Activated naive CD8-positive, alpha-beta T cell treated with anti-CD3 and anti-CD28 coated beads, Interleukin-2, amount 50 U/mL, for 24 hours (primary cell): ENCODE results near the gene FOXR1.
"Not testable (repeated sequence)": the region's sequence is repeated elsewhere in the genome, so short reads cannot be mapped to it uniquely, and the experiment has no call there.

Experiments
- ATAC-seq: fragments of 150-1000 bp; cut with Tn5 transposase; one replicate; pipeline ENCODE4 v1.10.0; 2021
- DNase-seq: peaks from one replicate; pipeline ENCODE4 v3.0.0; 2021
- H3K27ac Mint-ChIP-seq: one replicate; pipeline ENCODE4 v1.8.0; 2021; ENCODE audit warnings: mild to moderate bottlenecking, mixed read lengths
- H3K27me3 Mint-ChIP-seq: one replicate; pipeline ENCODE4 v1.8.0; 2021; ENCODE audit warnings: mixed read lengths
- H3K36me3 Mint-ChIP-seq: one replicate; pipeline ENCODE4 v1.8.0; 2021; ENCODE audit warnings: low read depth, mixed read lengths
- H3K4me1 Mint-ChIP-seq: one replicate; pipeline ENCODE4 v1.8.0; 2021; ENCODE audit warnings: mixed read lengths
- H3K4me3 Mint-ChIP-seq: one replicate; pipeline ENCODE4 v1.8.0; 2021; ENCODE audit warnings: mild to moderate bottlenecking, moderate library complexity, mixed read lengths
- H3K9me3 Mint-ChIP-seq: one replicate; pipeline ENCODE4 v1.8.0; 2021; ENCODE audit warnings: mixed read lengths

FOXR1 gene

DNA sequence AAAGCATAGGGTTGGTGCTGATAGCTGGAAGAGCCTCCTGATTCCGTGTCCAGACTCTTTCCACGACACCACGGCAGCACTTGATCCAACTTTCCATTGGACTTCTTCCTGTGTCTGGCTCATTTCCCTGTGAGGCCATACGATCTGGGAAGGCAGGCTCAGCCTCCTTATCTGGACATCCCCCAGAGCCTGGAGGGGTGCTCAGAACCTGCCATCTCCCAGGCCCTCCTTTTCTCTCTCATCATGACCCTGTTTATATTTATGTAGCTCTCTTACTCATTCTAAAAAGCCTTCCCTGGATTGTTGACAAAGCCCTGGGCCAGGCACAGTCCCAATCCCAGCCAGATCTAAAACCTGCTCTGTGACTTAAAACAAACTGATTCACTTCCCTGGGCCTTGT is 38.1 kb upstream of the FOXR1 start:
- ATAC-seq, result no peak
- Mint-ChIP-seq H3K27me3 (no peaks in the 10 kb centered on the region), H3K27ac (no peak overlapping the region), H3K4me3 (no peak overlapping the region), H3K4me1 (peaks cover 26% of the 10 kb centered on the region), H3K36me3 (no peaks in the 10 kb centered on the region), H3K9me3 (no peaks in the 10 kb centered on the region)
- DNase-seq, result no peak

DNA sequence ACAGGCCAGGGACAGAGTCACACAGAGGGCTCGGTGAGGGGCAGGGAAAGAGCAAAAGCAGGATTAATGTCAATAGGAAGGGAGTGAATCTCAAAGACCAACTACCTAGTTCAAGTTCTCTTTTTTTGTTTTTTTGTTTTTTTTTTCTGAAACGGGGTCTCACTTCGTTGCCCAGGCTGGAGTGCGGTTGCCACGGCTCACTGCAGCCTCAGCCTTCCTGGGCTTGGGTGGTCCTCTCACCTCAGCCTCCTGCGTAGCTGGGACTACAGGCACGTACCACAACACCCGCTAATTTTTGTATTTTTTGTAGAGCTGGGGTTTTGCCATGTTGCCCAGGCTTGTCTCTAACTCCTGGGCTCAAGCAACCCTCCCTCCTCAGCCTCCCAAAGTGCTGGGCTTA is 36.2 kb upstream of the FOXR1 start:
- H3K4me1 Mint-ChIP-seq, result peaks cover 33% of the 10 kb centered on the region
- ATAC-seq (no peak), DNase-seq (no peak)
- no peaks in the 10 kb centered on the region for H3K9me3 Mint-ChIP-seq
- no peaks in the 10 kb centered on the region for H3K36me3 Mint-ChIP-seq
- no peak overlapping the region for H3K4me3 Mint-ChIP-seq
- no peak overlapping the region for H3K27ac Mint-ChIP-seq
- no peaks in the 10 kb centered on the region for H3K27me3 Mint-ChIP-seq

DNA sequence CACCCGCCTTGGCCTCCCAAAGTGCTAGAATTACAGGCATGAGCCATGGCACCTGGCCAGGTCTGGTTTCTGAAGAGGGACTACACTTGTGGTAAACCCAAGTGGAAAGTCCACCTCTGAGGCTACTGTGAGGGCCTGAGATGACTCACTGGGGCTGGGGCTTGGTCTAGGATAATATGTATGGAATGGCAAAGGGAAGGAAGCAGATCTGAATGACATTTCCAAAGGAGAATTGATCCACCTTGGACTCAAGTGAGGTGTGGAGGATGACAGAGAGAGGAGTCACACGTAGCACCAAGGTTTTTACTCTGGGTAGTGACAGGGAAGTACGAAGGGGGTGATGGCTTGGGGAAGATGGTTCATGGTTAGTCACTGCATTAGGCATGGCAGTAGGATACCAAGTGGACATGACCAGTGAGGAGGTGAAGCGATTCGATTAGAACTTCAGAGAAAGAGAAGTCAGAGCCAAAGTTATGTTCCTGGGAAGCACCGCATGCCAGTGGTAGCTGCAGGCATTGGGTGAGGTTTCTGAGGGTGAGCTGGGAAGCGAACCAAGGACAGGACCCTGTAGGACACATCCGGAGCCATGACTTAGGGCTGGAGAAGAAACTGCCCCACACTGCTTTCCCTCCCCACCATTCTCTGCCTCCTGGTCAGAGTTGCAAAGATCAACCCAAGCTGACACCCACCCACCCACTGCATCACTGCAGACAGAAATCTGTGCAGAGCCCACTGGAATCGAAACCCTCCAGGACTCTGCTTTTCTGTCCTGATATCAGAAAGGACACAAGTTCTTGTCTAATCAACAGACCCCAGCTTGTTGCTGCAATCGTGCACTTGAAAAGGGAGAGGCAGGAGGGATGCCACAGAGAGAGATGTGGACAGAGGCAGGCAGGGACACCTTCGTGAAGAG is 32.8 kb upstream of the FOXR1 start:
- H3K4me3 Mint-ChIP-seq, result no peak overlapping the region
- no peaks in the 10 kb centered on the region for H3K27me3 Mint-ChIP-seq
- peaks cover 30% of the 10 kb centered on the region for H3K4me1 Mint-ChIP-seq
- H3K36me3 Mint-ChIP-seq, result no peaks in the 10 kb centered on the region
- H3K9me3 Mint-ChIP-seq, result no peaks in the 10 kb centered on the region
- ATAC-seq, result no peak
- no peak overlapping the region for H3K27ac Mint-ChIP-seq
- no peak for DNase-seq

DNA sequence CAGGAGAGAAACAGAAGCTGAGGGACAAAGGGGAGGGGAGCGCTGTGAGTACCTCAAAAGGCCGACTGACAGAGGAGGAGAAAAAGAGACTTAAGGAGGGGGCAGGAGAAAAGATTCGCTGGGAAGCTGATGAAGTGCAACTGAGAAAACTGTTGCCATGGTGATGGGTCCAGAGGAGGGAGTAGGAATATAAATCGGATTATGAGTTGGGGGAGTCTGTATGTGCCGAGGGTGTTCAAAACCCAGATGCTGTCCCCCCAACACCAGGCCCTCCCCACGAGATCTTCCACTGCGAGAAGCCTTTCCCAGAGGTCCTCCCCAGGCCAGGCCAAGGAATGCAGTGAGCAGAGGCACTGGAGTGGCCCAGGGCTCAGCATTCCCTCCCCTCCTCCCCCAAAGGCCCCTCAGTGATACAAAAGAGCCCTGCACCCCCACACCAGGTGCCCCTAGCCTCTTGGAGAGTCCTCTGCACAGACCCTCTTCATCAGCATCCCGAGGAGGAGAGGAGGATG is 32.1 kb upstream of the FOXR1 start:
- Mint-ChIP-seq H3K9me3 (no peaks in the 10 kb centered on the region), H3K27ac (peak overlapping the region; percentile 71), H3K4me1 (peaks cover 30% of the 10 kb centered on the region), H3K36me3 (no peaks in the 10 kb centered on the region), H3K4me3 (no peak overlapping the region), H3K27me3 (no peaks in the 10 kb centered on the region)
- no peak for ATAC-seq
- DNase-seq, result no peak

DNA sequence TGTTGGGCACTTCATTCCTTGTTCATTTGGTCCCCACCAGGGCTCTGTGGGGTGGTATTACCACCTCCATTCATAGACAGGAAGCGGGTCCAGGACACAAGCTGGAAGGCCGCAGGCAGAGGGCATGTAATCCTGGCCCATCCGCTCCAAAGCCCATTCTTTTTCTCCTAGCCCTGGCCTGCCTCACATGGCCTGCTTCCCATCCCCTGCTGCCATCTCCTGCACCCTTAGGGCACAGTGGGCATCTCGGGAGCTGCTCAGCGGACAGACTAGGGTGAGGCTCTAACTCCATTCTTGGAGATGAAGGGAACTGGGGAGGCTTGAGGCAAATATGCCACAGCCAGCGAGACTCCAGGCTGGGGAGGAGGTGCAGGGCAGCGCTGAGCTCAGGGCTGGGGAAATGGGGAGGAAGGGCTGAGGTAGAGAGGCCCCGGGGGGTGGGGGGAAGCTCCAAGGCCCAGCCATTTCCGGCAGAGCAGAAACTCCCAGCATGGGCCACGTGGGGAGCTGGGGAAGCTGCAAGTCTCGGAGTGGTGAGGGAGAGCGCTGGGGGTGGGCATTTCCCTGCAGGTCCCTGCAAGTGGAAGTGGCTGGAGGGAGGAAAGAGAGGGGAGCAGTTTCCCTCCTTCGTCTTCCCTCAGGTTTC is 31.5 kb upstream of the FOXR1 start:
- DNase-seq (peak; percentile 73), ATAC-seq (peak; percentile 84)
- Mint-ChIP-seq H3K27me3 (no peaks in the 10 kb centered on the region), H3K4me3 (peak overlapping the region; percentile 49), H3K27ac (peak overlapping the region; percentile 71), H3K4me1 (peaks cover 31% of the 10 kb centered on the region), H3K36me3 (no peaks in the 10 kb centered on the region), H3K9me3 (no peaks in the 10 kb centered on the region)

DNA sequence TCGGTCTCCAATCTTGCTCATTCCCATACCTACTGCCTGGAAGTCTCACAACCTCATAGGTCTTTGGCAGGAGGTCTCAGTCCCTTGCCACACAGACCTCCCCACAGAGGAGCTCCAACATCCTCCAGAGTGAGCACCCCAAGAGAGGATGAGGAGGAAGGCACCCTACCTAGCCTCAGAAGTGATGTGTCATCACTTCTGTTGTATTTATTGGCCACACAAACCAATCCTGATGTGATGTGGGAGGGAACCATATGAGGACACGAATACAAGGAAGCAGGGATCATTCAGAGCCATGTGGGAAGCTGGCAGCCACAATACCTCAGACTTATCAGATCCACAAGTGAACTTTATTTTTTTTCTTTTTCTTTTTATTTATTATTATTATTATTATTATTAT is 24.5 kb upstream of the FOXR1 start:
- ATAC-seq (no peak), DNase-seq (no peak)
- peaks cover 6% of the 10 kb centered on the region for H3K4me1 Mint-ChIP-seq
- no peaks in the 10 kb centered on the region for H3K27me3 Mint-ChIP-seq
- no peaks in the 10 kb centered on the region for H3K36me3 Mint-ChIP-seq
- H3K27ac Mint-ChIP-seq, result no peak overlapping the region
- no peak overlapping the region for H3K4me3 Mint-ChIP-seq
- no peaks in the 10 kb centered on the region for H3K9me3 Mint-ChIP-seq

DNA sequence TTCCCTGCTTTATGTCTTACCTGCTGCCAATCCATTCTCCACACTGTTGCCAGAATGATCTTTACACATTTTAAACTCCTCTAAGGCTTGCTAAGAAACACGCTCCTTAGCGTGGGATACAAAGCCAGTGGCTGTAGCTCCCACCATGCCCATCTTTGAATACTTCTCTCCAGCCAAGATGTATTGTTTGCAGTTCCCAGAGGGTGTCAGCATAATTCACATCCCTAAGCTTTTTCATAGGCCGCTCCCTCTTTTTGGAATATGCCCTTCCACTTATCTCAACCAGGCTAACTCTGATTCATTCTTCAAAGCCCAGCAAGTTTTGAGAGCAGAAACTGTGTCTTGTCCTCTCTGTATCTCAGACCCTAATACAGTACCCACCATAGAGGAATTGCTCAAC is 23.6 kb upstream of the FOXR1 start:
- Mint-ChIP-seq H3K27ac (no peak overlapping the region), H3K27me3 (peaks cover 3% of the 10 kb centered on the region), H3K9me3 (no peaks in the 10 kb centered on the region), H3K36me3 (no peaks in the 10 kb centered on the region), H3K4me1 (peaks cover 6% of the 10 kb centered on the region), H3K4me3 (no peak overlapping the region)
- no peak for DNase-seq
- no peak for ATAC-seq

DNA sequence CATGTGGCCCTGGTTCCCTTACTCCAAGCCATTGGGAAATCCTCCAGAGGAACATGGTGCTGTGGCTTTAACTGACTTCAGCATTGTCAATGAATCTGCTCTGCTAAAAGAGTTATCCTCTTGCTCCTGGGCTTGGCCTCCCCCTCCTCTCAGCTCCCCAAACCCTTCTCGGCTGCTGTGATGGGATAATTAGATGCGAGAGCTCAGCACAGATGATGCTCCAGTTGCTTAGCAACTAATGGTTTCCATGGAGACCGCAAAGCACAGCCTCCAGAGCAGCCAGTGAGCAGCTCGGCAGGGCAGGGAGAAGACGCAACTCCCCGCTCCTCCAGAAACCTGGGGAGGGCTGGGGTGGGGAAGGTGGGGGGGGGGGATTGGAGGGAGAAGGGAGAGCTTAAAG is 18.3 kb upstream of the FOXR1 start:
- H3K27me3 Mint-ChIP-seq, result peaks cover 6% of the 10 kb centered on the region
- DNase-seq (no peak), ATAC-seq (no peak)
- no peaks in the 10 kb centered on the region for H3K9me3 Mint-ChIP-seq
- peaks cover 8% of the 10 kb centered on the region for H3K4me1 Mint-ChIP-seq
- no peak overlapping the region for H3K4me3 Mint-ChIP-seq
- H3K36me3 Mint-ChIP-seq, result no peaks in the 10 kb centered on the region
- no peak overlapping the region for H3K27ac Mint-ChIP-seq

DNA sequence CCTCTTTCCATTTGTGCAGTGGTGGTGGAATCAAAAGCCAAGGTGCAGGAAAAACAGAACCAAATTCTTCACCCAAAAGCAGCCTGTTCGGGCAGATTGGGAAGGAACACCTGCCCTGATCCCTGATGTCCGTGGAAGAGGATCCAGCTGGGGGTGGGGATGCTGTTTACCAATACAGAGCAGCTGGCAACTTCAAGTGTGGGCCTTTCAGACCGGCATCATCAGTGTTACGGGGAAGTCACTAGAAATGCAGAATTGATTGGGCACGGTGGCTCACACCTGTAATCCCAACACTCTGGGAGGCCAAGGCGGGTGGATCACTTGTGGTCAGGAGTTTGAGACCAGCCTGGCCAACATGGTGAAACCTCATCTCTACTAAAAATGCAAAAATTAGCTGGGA is 17.6 kb upstream of the FOXR1 start:
- not testable (repeated sequence) for H3K4me3 Mint-ChIP-seq, H3K9me3 Mint-ChIP-seq, ATAC-seq, H3K4me1 Mint-ChIP-seq, DNase-seq, H3K36me3 Mint-ChIP-seq, H3K27me3 Mint-ChIP-seq, H3K27ac Mint-ChIP-seq

DNA sequence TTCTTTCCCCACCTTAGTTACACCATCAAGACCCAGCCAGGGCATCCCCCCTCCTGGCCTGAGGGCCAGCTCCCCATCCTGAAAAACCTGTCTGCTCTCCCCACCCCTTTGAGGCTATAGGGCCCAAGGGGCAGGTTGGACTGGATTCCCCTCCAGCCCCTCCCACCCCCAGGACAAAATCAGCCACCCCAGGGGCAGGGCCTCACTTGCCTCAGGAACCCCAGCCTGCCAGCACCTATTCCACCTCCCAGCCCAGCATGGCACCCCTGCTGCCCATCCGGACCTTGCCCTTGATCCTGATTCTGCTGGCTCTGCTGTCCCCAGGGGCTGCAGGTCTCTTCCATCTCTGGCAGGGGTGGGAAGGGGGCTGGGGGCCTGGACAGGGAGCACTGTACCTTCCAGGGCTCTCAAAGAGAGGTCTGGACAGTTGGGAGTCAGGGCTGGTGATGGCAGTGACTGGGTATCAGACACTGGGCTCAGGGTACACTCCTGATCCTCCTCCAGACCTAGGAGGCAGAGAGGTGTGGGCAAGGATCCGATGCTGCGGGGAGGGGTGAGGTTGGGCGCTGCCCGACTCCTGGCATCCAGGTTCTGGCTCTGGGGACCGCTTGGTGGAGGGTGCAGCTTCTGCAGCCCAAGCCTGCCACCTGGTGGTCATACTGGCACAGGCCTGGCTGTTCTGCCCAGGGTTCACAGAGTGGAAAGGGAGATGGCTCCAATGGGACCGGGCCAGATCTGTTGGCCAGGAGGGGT is 15.3 kb upstream of the FOXR1 start, which contains the start of gene UPK2:
UPK2 (plus strand) TSS at position 205 of the 753 bp plus-strand sequence; CDS start at position 258, 53 bp downstream.
- no peak within 1 kb of the TSS for H3K4me3 Mint-ChIP-seq

DNA sequence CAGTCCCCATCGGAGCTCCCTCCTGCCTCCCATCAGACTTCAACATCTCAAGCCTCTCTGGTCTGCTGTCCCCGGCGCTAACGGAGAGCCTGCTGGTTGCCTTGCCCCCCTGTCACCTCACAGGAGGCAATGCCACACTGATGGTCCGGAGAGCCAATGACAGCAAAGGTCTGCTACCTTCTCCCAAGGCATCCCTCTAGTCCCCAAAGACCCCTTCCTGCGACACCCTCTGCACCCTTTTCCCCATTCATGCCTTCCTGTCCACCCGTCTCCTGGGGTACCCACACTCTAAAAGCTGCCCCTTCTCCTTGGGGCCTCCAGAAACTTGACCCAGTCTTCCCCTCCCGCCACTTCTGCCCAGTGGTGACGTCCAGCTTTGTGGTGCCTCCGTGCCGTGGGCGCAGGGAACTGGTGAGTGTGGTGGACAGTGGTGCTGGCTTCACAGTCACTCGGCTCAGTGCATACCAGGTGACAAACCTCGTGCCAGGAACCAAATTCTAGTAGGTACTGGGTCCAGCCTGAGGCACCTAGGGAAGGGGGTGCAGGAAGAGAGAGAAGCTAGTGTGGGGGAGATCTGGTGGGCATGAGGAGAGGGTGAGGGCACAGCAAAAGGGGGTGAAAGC is 14.6 kb upstream of the FOXR1 start:
- H3K27ac Mint-ChIP-seq, result no peak overlapping the region
- H3K4me1 Mint-ChIP-seq, result peaks cover 8% of the 10 kb centered on the region
- ATAC-seq (no peak), DNase-seq (no peak)
- no peak overlapping the region for H3K4me3 Mint-ChIP-seq
- peaks cover 6% of the 10 kb centered on the region for H3K27me3 Mint-ChIP-seq
- H3K9me3 Mint-ChIP-seq, result no peaks in the 10 kb centered on the region
- H3K36me3 Mint-ChIP-seq, result no peaks in the 10 kb centered on the region

More for the DNA sequence above, 15.3 kb upstream of the FOXR1 start, which contains the start of gene UPK2:
- Mint-ChIP-seq H3K36me3 (no peaks in the 10 kb centered on the region), H3K4me1 (peaks cover 8% of the 10 kb centered on the region), H3K9me3 (no peaks in the 10 kb centered on the region), H3K27ac (no peak within 1 kb of the TSS), H3K27me3 (peaks cover 6% of the 10 kb centered on the region)
- ATAC-seq, result peak; percentile 98
- DNase-seq, result peak; percentile 93

DNA sequence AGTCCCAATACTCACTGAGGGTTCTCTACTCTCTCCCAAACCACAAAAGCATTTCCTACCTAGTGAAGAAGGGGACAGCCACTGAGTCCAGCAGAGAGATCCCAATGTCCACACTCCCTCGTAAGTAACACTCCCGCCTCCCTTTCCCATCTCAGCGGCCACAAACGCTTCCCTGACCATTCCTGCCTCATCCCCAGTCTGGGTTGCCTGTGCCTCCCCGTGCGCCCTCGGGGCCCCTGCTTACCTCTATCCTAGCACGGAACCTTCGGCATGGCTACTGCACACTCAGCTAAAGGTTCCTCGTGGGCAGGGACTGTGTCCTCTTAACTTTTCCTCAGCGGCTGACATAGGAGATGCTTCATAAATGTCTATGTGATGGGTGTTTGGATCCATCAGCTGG is 14.0 kb upstream of the FOXR1 start:
- H3K27ac Mint-ChIP-seq, result no peak overlapping the region
- peaks cover 8% of the 10 kb centered on the region for H3K4me1 Mint-ChIP-seq

DNA sequence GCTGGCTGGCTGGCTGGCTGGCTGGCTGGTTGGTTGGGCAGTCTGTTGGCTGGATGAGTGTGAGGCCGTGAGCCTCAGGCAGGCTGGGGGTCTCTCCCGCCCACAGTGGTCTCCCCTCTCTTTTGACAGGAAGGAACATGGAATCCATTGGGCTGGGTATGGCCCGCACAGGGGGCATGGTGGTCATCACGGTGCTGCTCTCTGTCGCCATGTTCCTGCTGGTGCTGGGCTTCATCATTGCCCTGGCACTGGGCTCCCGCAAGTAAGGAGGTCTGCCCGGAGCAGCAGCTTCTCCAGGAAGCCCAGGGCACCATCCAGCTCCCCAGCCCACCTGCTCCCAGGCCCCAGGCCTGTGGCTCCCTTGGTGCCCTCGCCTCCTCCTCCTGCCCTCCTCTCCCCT is 13.6 kb upstream of the FOXR1 start:
- H3K9me3 Mint-ChIP-seq, result no peaks in the 10 kb centered on the region
- no peaks in the 10 kb centered on the region for H3K36me3 Mint-ChIP-seq
- DNase-seq (no peak), ATAC-seq (no peak)
- H3K27ac Mint-ChIP-seq, result no peak overlapping the region
- peaks cover 4% of the 10 kb centered on the region for H3K27me3 Mint-ChIP-seq
- H3K4me1 Mint-ChIP-seq, result peaks cover 8% of the 10 kb centered on the region
- no peak overlapping the region for H3K4me3 Mint-ChIP-seq

More for the DNA sequence above, 14.0 kb upstream of the FOXR1 start:
- Mint-ChIP-seq H3K9me3 (no peaks in the 10 kb centered on the region), H3K36me3 (no peaks in the 10 kb centered on the region), H3K27me3 (peaks cover 6% of the 10 kb centered on the region), H3K4me3 (no peak overlapping the region)
- no peak for ATAC-seq
- no peak for DNase-seq

DNA sequence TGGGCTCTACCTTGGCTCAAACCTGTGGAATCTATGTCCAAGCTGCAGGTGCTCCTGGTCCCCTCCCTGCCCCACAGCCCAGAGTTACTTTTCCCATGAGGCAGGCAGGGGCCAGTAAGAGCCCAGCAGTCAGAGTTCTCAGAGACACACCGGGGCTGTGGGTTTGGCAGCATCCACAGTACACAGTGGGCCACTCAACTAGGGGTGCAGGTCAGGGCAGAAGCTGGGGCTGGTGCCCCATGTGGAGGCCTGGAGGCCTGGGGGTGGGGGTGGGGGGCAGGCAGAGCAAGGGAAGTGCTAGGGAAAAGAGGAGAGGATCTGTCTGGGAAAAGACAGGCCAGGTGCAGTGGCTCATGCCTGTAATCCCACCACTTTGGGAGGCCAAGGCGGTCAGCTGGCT is 13.0 kb upstream of the FOXR1 start:
- H3K4me3 Mint-ChIP-seq, result no peak overlapping the region

More for the DNA sequence above, 13.0 kb upstream of the FOXR1 start:
- Mint-ChIP-seq H3K9me3 (no peaks in the 10 kb centered on the region), H3K36me3 (no peaks in the 10 kb centered on the region), H3K27me3 (peaks cover 4% of the 10 kb centered on the region), H3K27ac (no peak overlapping the region), H3K4me1 (peaks cover 8% of the 10 kb centered on the region)
- ATAC-seq (no peak), DNase-seq (no peak)
